Endothelial cell of umbilical vein (primary cell): ENCODE measurements around the gene COA7. TPM values are rescaled to one million over a fixed set of nuclear protein-coding genes. Genes with fewer than 3 reads are reported as not detected.

Experiments
- BruUV-seq: library from RNA; stranded (reverse); fragments of 400-500 nt; replicated peaks from 2 replicates; lab custom pipeline; 2021; lab: Mats Ljungman, UMichigan
- CTCF ChIA-PET: fragments of 300-600, 350-600 bp; sonication (Branson Sonifier 250); formaldehyde crosslinking; loops from one replicate; lab custom pipeline; 2021; ENCODE audit warnings: antibody characterized with exemption, inconsistent platforms; lab: Charles Lee
- POLR2A ChIA-PET: fragments of 300-600, 350-600 bp; sonication (Branson Sonifier 250); formaldehyde crosslinking; loops from one replicate; lab custom pipeline; 2021; ENCODE audit warnings: antibody characterized with exemption, inconsistent platforms; lab: Charles Lee
- DNase-seq: peaks from one replicate; pipeline ENCODE4 v3.0.0-alpha.2; 2011; ENCODE audit warnings: low read depth, low spot score
- FAIRE-seq: peaks from 2 replicates; lab custom pipeline; 2011; peaks lifted over from hg19 to GRCh38; lab: Jason Lieb, UNC
- H2AFZ ChIP-seq: 2 replicates; pipeline ENCODE4 v1.6.0; 2012; ENCODE audit warnings: low read depth, low read length, control low read depth, inconsistent platforms
- H3K27ac ChIP-seq: 2 replicates; pipeline ENCODE4 v1.5.1; 2011; ENCODE audit warnings: low read depth, mild to moderate bottlenecking, control low read depth, low read length, moderate library complexity; ENCODE audit not compliant: insufficient read depth
- H3K27me3 ChIP-seq, 2 experiments: 2 replicates each; pipeline versions ENCODE4 v1.6.0 to v1.6.1; 2011; ENCODE audit warnings: low read length in 2 of 2, mixed read lengths in 1 of 2; ENCODE audit not compliant: control insufficient read depth in 2 of 2, insufficient read depth in 2 of 2
- H3K36me3 ChIP-seq, 2 experiments: 2 replicates in 1 of 2; 3 replicates in 1 of 2; pipeline ENCODE4 v1.5.1; 2011; ENCODE audit warnings: low read length in 2 of 2, mild to moderate bottlenecking in 1 of 2, moderate library complexity in 1 of 2; ENCODE audit not compliant: control insufficient read depth in 2 of 2, insufficient read depth in 2 of 2; ENCODE audit errors: extremely low read depth in 1 of 2
- H3K4me1 ChIP-seq: 3 replicates; pipeline ENCODE4 v1.5.1; 2011; ENCODE audit warnings: mild to moderate bottlenecking, low read length; ENCODE audit not compliant: control insufficient read depth, insufficient read depth; ENCODE audit errors: extremely low read depth
- H3K4me2 ChIP-seq: 2 replicates; pipeline ENCODE4 v1.6.1; 2011; ENCODE audit warnings: low read length, control low read depth, mixed read lengths; ENCODE audit not compliant: insufficient read depth
- H3K4me3 ChIP-seq, 3 experiments: fragments of 200-600 bp in 1 of 3; sonication (generic), shearing (Covaris generic) in 1 of 3; replicated peaks in 1 of 3; 2 replicates each; pipeline ENCODE4 v1.5.1; 2011 to 2016; ENCODE audit warnings: control low read depth in 3 of 3, low read length in 3 of 3, mild to moderate bottlenecking in 2 of 3, inconsistent platforms in 1 of 3, low read depth in 1 of 3, moderate library complexity in 1 of 3; ENCODE audit not compliant: insufficient read depth in 1 of 3
- H3K79me2 ChIP-seq: 2 replicates; pipeline ENCODE4 v1.6.0; 2012; ENCODE audit warnings: low read length, inconsistent platforms; ENCODE audit not compliant: control insufficient read depth, insufficient read depth
- H3K9ac ChIP-seq: replicated peaks from 2 replicates; pipeline ENCODE3; 2011; ENCODE audit warnings: low read length, control low read depth; ENCODE audit not compliant: insufficient read depth; ENCODE audit errors: extremely low read depth
- H3K9me1 ChIP-seq: replicated peaks from 3 replicates; pipeline ENCODE4 v1.6.0; 2011; ENCODE audit warnings: mild to moderate bottlenecking, low read length; ENCODE audit not compliant: control insufficient read depth, insufficient read depth; ENCODE audit errors: extremely low read depth
- H3K9me3 ChIP-seq: replicated peaks from 2 replicates; pipeline ENCODE4 v1.5.1; 2012; ENCODE audit warnings: low read length, inconsistent platforms; ENCODE audit not compliant: control insufficient read depth, insufficient read depth
- H4K20me1 ChIP-seq: replicated peaks from 2 replicates; pipeline ENCODE3; 2011; ENCODE audit warnings: mild to moderate bottlenecking, low read length; ENCODE audit not compliant: control insufficient read depth, insufficient read depth; ENCODE audit errors: extremely low read depth
- CTCF ChIP-seq, 2 donors: IDR thresholded peaks; 1 replicate in 1 of 2; 2 replicates in 1 of 2; pipeline ENCODE4 v1.5.1; 2011; ENCODE audit warnings: low read length in 2 of 2, mild to moderate bottlenecking in 2 of 2, moderate library complexity in 2 of 2, control low read depth in 1 of 2, inconsistent platforms in 1 of 2, low read depth in 1 of 2; ENCODE audit not compliant: insufficient read depth in 1 of 2; ENCODE audit errors: extremely low read depth in 1 of 2
- EZH2 ChIP-seq: IDR thresholded peaks from 2 replicates; pipeline ENCODE4 v1.6.1; 2012; ENCODE audit warnings: borderline replicate concordance, low read depth, mild to moderate bottlenecking, moderate library complexity, low read length, inconsistent platforms; ENCODE audit not compliant: severe bottlenecking
- FOS ChIP-seq: IDR thresholded peaks from 2 replicates; pipeline ENCODE4 v1.6.1; 2011; ENCODE audit warnings: mild to moderate bottlenecking, low read length, moderate library complexity, borderline replicate concordance; ENCODE audit not compliant: insufficient read depth
- GATA2 ChIP-seq: IDR thresholded peaks from 2 replicates; pipeline ENCODE4 v1.7.0; 2011; ENCODE audit warnings: low read depth, mild to moderate bottlenecking, moderate library complexity, mixed read lengths, low read length; ENCODE audit not compliant: insufficient read length, insufficient read depth
- JUN ChIP-seq: IDR thresholded peaks from 2 replicates; pipeline ENCODE4 v1.6.1; 2011; ENCODE audit warnings: borderline replicate concordance, low read depth; ENCODE audit not compliant: insufficient read length, insufficient read depth
- MAX ChIP-seq: IDR thresholded peaks from 2 replicates; pipeline ENCODE4 v1.6.1; 2011; ENCODE audit not compliant: insufficient read depth, insufficient read length
- MYC ChIP-seq: IDR thresholded peaks from one replicate; pipeline ENCODE4 v1.6.1; 2011; ENCODE audit warnings: mild to moderate bottlenecking, low read depth, low read length
- POLR2A ChIP-seq: IDR thresholded peaks from 2 replicates; pipeline ENCODE4 v1.6.1; 2012; ENCODE audit warnings: low read depth, mild to moderate bottlenecking, control low read depth, low read length
- POLR2AphosphoS5 ChIP-seq: IDR thresholded peaks from 2 replicates; pipeline ENCODE4 v1.6.1; 2012; ENCODE audit warnings: low read depth, mild to moderate bottlenecking, control low read depth, low read length, moderate library complexity; ENCODE audit not compliant: insufficient read depth
- dilution Hi-C: fragments of 300-500 bp; cut with MboI; formaldehyde crosslinking; loops from one replicate; pipeline ENCODE4 v1.15.0; 2019; ENCODE audit warnings: low sequenced_read_pairs; ENCODE audit not compliant: extremely low pct_ligation_motif_present
- intact Hi-C: fragments of 100-400 bp; cut with micrococcal nuclease; formaldehyde crosslinking; loops from one replicate; pipeline ENCODE4 v1.10.0; 2022
- polyA plus RNA-seq, 4 experiments: library from polyadenylated mRNA; depleted of rRNA in 3 of 4; stranded (reverse) in 3 of 4; unstranded in 1 of 4; fragments of >200 nt; gene quantifications; 2 replicates each; pipeline versions ENCODE4 v1.2.1 to v1.2.3, GENCODE V29; 2011 to 2012; ENCODE audit warnings: missing spikeins in 1 of 4
- total RNA-seq: library from RNA; stranded (reverse); gene quantifications from 2 replicates; pipeline ENCODE4 v1.2.3, GENCODE V29; 2021

COA7 gene
- total and polyA plus RNA-seq, 2 donors (not counting 3 experiments of a cell fraction or from before 2014, with no cell fraction given), result 11.7 to 28.6 TPM

GRCh38 chr1:52668711-52669110 lies 29.4 kb downstream of the COA7 start:
- POLR2A ChIA-PET, result no interaction called here
- Histone ChIP-seq H3K9me1 (no peaks in the 10 kb centered on the region), H3K4me3 (no peak overlapping the region), H3K27ac (no peak overlapping the region), H3K9me3 (no peaks in the 10 kb centered on the region), H3K36me3 (no peaks in the 10 kb centered on the region), H3K9ac (no peak overlapping the region), H4K20me1 (no peaks in the 10 kb centered on the region), H3K4me1 (no peaks in the 10 kb centered on the region), H3K27me3 (no peaks in the 10 kb centered on the region), H3K4me2 (no peak overlapping the region), H2AFZ (no peak overlapping the region), H3K79me2 (no peaks in the 10 kb centered on the region)
- CTCF ChIA-PET, result interaction anchor here (0.9 to 1.0 kb wide), 2 partner anchors 17 to 98 kb away, joined by 4 to 5 read pairs; no protein-coding TSS in a partner anchor
- dilution Hi-C loops, result no loop called here
- DNase-seq, result no peak
- intact Hi-C loops, result loop anchor here (2.0 to 5.0 kb wide), 4 partner anchors 64 to 541 kb away; partner anchors contain the start of genes CC2D1B and TUT4
- no peak for FAIRE-seq
- BruUV-seq, result no TSS peak
- TF ChIP-seq MAX, result no peak
- TF ChIP-seq POLR2AphosphoS5, result no peak
- TF ChIP-seq MYC, result no peak
- TF ChIP-seq EZH2, result no peak
- TF ChIP-seq GATA2, result no peak
- TF ChIP-seq FOS, result no peak
- TF ChIP-seq JUN, result no peak
- TF ChIP-seq POLR2A, result no peak
- no peak for TF ChIP-seq CTCF (IDR thresholded peaks at IDR 0.05; ENCODE audit: extremely low read depth in 1 of 2, insufficient read depth in 1 of 2, low read depth in 1 of 2, low read length in 2 of 2)
